Activated B cell treated with CpG ODN at 0.5 μM for 24 hours (primary cell): Measurements from ENCODE around the gene GPN2. TPM values are rescaled to one million over a fixed set of nuclear protein-coding genes. Genes with fewer than 3 reads are reported as not detected.

Experiments used
- ATAC-seq: fragments of 200-7000 bp; cut with Tn5 transposase; one replicate; pipeline ENCODE4 v1.10.0; 2021; ENCODE audit warnings: low read depth, mild to moderate bottlenecking, moderate library complexity
- CTCF ChIA-PET: fragments of 350-600 bp; sonication (Branson Sonifier 250); formaldehyde crosslinking; loops from one replicate; lab custom pipeline; 2021; ENCODE audit warnings: antibody characterized with exemption; lab: Charles Lee
- POLR2A ChIA-PET: fragments of 350-600 bp; sonication (Branson Sonifier 250); formaldehyde crosslinking; loops from one replicate; lab custom pipeline; 2021; ENCODE audit warnings: antibody characterized with exemption; lab: Charles Lee
- DNase-seq: peaks from one replicate; pipeline ENCODE4 v3.0.0; 2022
- H3K27ac Mint-ChIP-seq: one replicate; pipeline ENCODE4 v1.8.0; 2020; ENCODE audit warnings: mixed read lengths
- H3K27me3 Mint-ChIP-seq: one replicate; pipeline ENCODE4 v1.8.0; 2021; ENCODE audit warnings: mixed read lengths
- H3K36me3 Mint-ChIP-seq: one replicate; pipeline ENCODE4 v1.8.0; 2021; ENCODE audit warnings: low read depth, mixed read lengths
- H3K4me1 Mint-ChIP-seq: one replicate; pipeline ENCODE4 v1.8.0; 2021; ENCODE audit warnings: mixed read lengths
- H3K4me3 Mint-ChIP-seq: one replicate; pipeline ENCODE4 v1.8.0; 2020; ENCODE audit warnings: mild to moderate bottlenecking, mixed read lengths
- H3K9me3 Mint-ChIP-seq: one replicate; pipeline ENCODE4 v1.8.0; 2020; ENCODE audit warnings: mixed read lengths
- intact Hi-C: fragments of 100-400 bp; cut with micrococcal nuclease; formaldehyde crosslinking; loops from one replicate; pipeline ENCODE4 v1.15.1; 2024
- total RNA-seq: library from RNA; stranded (reverse); gene quantifications from 2 replicates; pipeline ENCODE4 v1.2.3, GENCODE V29; 2022
- TF ChIP-seq, protein P1 (sequence below): fragments of 200-600 bp; IDR thresholded peaks from one replicate; pipeline ENCODE4 v1.8.0; 2022; ENCODE audit warnings: antibody characterized with exemption, mild to moderate bottlenecking

The GPN2 gene
- total RNA-seq, 1 donor from 2014 or later = 48.6 TPM

DNA sequence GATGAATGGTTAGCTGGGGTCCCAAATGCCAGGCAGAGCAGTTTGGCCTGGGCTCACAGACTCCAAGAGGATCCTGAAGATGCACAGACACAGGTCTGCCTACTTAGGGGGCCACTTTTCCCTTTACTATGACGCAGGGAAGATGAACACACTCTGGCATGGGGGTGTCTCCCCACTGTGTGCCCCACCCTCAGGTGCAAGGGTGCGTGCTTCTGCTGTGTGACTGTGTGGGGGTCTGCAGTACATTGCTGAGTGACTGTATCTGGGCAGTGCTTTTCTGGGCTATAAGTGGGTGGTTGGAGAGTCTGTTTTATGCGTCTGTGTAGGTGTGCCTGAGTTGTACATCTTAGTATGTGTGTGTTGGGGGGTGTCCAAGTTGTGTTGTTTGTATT, 19.9 kb upstream of the GPN2 start:
- Mint-ChIP-seq H3K9me3 (no peaks in the 10 kb centered on the region), H3K27ac (no peak overlapping the region), H3K4me1 (no peaks in the 10 kb centered on the region), H3K27me3 (no peaks in the 10 kb centered on the region), H3K36me3 (no peaks in the 10 kb centered on the region), H3K4me3 (no peak overlapping the region)
- no peak for DNase-seq
- ChIA-PET POLR2A (no interaction called here), CTCF (no interaction called here)
- ATAC-seq = no peak
- TF ChIP-seq, protein P1, sequence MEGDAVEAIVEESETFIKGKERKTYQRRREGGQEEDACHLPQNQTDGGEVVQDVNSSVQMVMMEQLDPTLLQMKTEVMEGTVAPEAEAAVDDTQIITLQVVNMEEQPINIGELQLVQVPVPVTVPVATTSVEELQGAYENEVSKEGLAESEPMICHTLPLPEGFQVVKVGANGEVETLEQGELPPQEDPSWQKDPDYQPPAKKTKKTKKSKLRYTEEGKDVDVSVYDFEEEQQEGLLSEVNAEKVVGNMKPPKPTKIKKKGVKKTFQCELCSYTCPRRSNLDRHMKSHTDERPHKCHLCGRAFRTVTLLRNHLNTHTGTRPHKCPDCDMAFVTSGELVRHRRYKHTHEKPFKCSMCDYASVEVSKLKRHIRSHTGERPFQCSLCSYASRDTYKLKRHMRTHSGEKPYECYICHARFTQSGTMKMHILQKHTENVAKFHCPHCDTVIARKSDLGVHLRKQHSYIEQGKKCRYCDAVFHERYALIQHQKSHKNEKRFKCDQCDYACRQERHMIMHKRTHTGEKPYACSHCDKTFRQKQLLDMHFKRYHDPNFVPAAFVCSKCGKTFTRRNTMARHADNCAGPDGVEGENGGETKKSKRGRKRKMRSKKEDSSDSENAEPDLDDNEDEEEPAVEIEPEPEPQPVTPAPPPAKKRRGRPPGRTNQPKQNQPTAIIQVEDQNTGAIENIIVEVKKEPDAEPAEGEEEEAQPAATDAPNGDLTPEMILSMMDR = no peak
- intact Hi-C loops = no loop called here

DNA sequence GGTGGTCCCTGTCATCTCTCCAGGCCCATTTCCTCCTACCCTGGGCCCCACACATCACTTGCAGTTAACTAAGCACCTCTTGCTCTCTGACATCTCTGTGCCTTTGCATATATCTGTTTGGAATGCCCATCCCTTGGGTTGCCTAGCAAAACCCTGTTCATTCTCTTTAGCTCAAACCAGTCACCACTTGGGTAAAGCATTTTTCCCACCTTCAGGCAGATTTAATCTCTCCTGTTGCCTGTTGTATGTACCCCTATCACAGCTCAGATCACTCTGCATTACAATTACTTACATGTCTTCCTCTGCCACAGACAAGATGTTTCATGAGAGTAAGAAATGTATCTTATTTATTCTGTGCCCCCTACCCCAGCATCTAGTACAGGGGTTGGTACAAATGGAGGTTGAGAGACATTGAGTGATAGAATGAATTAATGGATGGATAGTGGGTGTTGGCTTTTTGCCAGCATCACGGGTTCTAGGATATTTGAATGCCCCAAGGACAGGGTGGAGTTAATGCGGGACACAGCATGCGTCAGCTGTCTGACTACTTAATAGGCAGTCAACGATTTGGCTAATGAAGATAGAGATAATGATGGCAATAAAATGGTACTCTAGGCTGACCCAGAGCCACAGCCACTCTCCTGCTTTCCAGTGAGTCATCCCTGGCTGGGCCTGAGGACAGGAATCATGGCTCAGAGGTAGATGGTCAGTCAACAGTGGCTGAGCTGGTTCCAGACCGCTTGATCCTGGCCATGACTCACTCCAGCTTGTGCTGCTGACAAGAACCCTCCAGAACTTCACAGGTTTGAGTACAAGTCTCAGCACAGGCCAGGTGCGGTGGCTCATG, 17.2 kb upstream of the GPN2 start:
- no peaks in the 10 kb centered on the region for H3K9me3 Mint-ChIP-seq
- no peaks in the 10 kb centered on the region for H3K27me3 Mint-ChIP-seq
- no peak overlapping the region for H3K4me3 Mint-ChIP-seq
- no peaks in the 10 kb centered on the region for H3K4me1 Mint-ChIP-seq
- no peak overlapping the region for H3K27ac Mint-ChIP-seq
- intact Hi-C loops = no loop called here
- ATAC-seq = no peak
- ChIA-PET POLR2A (no interaction called here), CTCF (no interaction called here)
- no peaks in the 10 kb centered on the region for H3K36me3 Mint-ChIP-seq
- TF ChIP-seq, protein P1 = no peak
- DNase-seq = no peak

DNA sequence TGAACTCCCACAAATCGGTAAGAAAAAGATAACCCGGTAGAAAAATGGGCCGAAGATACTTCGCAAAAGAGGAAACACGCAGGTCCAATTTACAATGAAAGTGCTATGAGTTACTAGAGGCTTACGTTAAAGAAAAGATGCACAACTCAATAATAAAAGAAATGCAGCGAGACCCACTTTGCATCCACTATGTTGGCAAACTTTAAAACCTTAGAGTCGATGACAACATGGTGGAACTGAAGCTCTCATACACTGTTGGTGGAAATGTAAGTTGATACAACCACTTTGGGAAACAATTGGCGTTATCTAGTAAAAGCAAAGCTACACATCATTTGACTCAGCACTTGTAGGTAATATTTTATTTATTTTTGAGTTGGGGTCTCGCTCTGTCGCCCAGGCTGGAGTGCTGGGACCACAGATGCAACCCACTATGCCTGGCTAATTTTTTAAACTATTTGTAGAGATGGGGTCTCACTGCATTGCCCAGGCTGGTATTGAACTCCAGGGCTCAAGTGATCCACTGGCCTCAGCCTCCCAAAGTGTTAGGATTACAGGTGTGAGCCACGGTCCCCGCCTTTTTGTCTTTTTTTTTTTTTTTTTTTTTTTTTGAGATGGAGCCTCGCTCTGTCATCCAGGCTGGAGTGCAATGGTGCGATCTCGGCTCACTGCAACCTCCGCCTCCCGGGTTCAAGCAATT, 10.9 kb upstream of the GPN2 start:
- Mint-ChIP-seq H3K4me3 (peak overlapping the region; percentile 99), H3K27ac (peak overlapping the region; percentile 100), H3K36me3 (peaks cover 25% of the 10 kb centered on the region), H3K27me3 (no peaks in the 10 kb centered on the region), H3K9me3 (no peaks in the 10 kb centered on the region), H3K4me1 (peaks cover 30% of the 10 kb centered on the region)
- ChIA-PET POLR2A (interaction anchor here (0.6 to 4.5 kb wide), 23 partner anchors 8 to 1679 kb away, joined by 3 to 64 read pairs (median 4); partner anchors contain the start of genes CEP85, FAM76A, GPN2 and HMGN2), CTCF (interaction anchor here (1.1 to 1.2 kb wide), 2 partner anchors 35 to 457 kb away, joined by 3 read pairs; no protein-coding TSS in a partner anchor)
- DNase-seq (no peak), ATAC-seq (peak; percentile 5)
- TF ChIP-seq, protein P1 = no peak
- intact Hi-C loops = loop anchor here (1.0 kb wide), 3 partner anchors 11 to 92 kb away; partner anchors contain the start of genes GPN2, NUDC and TRNP1

DNA sequence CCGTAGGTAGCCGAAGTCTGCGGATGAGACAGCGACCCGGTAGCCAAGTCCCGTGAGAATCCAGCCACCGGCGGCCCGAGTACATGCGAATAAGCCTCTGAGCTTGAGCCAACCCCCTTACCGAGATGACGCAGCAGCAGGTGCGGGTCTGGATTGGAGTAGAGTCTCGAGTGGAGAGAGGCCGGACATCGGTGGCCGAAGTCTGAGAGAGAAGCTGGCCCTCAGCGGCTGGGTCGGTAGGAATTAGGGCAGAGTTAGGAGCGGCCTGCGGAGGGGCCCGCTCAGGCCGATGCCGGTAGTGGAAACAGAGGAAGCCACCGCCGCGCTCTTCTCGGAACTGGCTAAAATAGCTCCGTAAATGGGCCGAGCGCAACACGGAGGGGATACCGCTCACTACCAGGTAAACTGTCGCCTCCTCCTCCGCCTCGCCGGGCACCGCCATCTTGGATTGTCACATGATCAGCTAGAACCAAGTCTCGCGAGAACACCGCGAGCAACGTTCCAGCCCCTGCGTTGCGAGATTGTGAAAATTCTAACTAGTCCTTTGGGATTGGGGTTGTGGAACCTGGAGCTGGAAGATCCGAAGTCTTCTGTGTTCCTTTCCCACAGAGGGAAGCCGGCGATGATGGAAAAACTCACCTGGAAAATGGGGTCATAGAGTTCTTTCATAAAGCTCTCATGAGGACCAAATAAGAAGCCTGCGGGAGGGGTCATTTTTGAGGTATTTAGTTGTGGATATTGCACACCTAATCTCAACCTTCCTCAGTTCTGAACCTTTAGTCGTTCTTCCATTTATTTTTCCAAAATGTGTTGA, 10.1 kb upstream of the GPN2 start, which contains the start of gene GPATCH3:
TSS of gene GPATCH3 (minus strand) at position 467 of the 814 bp plus-strand sequence. CDS start at position 442, 25 bp downstream.
- H3K4me3 Mint-ChIP-seq = peak within 1 kb of the TSS; percentile 99
- H3K4me1 Mint-ChIP-seq = peaks cover 32% of the 10 kb centered on the region
- ATAC-seq = peak; percentile 89
- peaks cover 28% of the 10 kb centered on the region for H3K36me3 Mint-ChIP-seq
- peak within 1 kb of the TSS; percentile 100 for H3K27ac Mint-ChIP-seq
- DNase-seq = peak; percentile 68
- H3K27me3 Mint-ChIP-seq = no peaks in the 10 kb centered on the region
- intact Hi-C loops = loop anchor here (1.0 kb wide), 3 partner anchors 10 to 93 kb away; partner anchors contain the start of genes GPN2, NUDC and TRNP1
- TF ChIP-seq, protein P1 = no peak
- H3K9me3 Mint-ChIP-seq = no peaks in the 10 kb centered on the region
- ChIA-PET CTCF (interaction anchor here (1.1 to 1.5 kb wide), 3 partner anchors 10 to 457 kb away, joined by 3 to 6 read pairs (median 3); partner anchors contain the start of gene GPN2), POLR2A (interaction anchor here (0.6 to 4.5 kb wide), 26 partner anchors 8 to 1680 kb away, joined by 3 to 64 read pairs (median 4); partner anchors contain the start of genes CEP85, FAM76A, GPN2 and HMGN2)
